ENCODE measurements around the gene PPIG. TPM values are rescaled to one million over a fixed set of nuclear protein-coding genes. Genes with fewer than 3 reads are reported as not detected.
"Not testable (repeated sequence)": the region's sequence is repeated elsewhere in the genome, so short reads cannot be mapped to it uniquely, and the experiment has no call there.

PPIG gene
- total RNA-seq, 6 experiments from 2014 or later, result 15.1 to 27.7 (median 23.8) TPM

DNA sequence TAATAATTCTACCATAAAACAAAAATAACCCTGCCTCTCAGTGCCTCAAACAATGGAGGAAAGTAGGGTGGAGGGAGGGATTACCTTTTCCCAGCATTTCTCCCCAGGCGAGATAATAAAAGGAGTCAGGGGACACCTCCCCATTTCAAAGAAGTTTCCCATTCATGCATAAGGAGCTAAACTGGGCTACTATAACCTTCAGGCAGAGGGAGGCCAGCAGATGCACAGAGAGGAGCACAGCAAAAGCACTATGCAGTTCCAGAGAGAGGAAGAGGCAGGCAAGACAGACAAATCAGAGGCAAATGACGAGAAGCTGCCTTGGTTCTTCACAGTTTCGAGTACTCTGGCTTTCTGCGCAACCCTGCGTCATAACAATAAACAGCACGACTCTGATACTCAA lies 92.7 kb downstream of the PPIG start:
- Histone ChIP-seq H3K27me3 (no peaks in the 10 kb centered on the region), H3K4me1 (no peaks in the 10 kb centered on the region), H3K4me3 (no peak overlapping the region), H3K27ac (no peak overlapping the region), H3K9me3 (no peaks in the 10 kb centered on the region), H3K36me3 (no peaks in the 10 kb centered on the region)
- 88% methylated on average over 6 of the region's 6 CpGs for WGBS (ENCODE audit: insufficient coverage, low coverage, low lambda C conversion rate, missing lambda C conversion rate)
- DNase-seq, result no peak
- intact Hi-C loops (cut with DNase I), result no loop called here
- TF ChIP-seq, protein P1, sequence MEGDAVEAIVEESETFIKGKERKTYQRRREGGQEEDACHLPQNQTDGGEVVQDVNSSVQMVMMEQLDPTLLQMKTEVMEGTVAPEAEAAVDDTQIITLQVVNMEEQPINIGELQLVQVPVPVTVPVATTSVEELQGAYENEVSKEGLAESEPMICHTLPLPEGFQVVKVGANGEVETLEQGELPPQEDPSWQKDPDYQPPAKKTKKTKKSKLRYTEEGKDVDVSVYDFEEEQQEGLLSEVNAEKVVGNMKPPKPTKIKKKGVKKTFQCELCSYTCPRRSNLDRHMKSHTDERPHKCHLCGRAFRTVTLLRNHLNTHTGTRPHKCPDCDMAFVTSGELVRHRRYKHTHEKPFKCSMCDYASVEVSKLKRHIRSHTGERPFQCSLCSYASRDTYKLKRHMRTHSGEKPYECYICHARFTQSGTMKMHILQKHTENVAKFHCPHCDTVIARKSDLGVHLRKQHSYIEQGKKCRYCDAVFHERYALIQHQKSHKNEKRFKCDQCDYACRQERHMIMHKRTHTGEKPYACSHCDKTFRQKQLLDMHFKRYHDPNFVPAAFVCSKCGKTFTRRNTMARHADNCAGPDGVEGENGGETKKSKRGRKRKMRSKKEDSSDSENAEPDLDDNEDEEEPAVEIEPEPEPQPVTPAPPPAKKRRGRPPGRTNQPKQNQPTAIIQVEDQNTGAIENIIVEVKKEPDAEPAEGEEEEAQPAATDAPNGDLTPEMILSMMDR (IDR thresholded peaks at IDR 0.05), result no peak
- TF ChIP-seq POLR2A (IDR thresholded peaks at IDR 0.05), result no peak
- ATAC-seq, result no peak

DNA sequence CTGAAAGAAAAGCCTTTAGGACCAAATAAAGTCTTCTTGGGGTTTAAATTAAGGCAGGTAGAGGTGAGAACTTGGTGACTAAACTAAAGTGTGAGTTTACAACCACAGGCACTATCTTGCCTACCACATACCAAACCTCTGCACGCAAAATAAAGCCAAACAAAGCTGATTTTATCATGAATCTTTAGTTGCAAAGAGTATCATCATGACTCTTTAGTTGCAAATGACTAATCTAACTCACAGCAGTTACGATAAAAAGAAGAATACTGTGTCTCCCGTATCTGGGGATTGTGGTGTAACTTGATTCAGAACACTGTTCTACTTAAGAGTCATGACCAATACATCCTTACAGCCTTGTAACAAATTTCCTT lies 98.9 kb downstream of the PPIG start:
- no peaks in the 10 kb centered on the region for H3K9me3 ChIP-seq
- DNase-seq (no peak), ATAC-seq (peak in 1 of 4 donors; percentile 11)
- peak overlapping the region in 2 of 3 donors; percentile 8 to 64 for H3K27ac ChIP-seq
- H3K36me3 ChIP-seq, result no peaks in the 10 kb centered on the region
- intact Hi-C loops (cut with DNase I), result no loop called here
- H3K27me3 ChIP-seq, result no peaks in the 10 kb centered on the region
- peaks cover 0 to 16% (median 10%) of the 10 kb centered on the region in 4 donors for H3K4me1 ChIP-seq
- H3K4me3 ChIP-seq, result no peak overlapping the region
- WGBS (ENCODE audit: insufficient coverage, low coverage, low lambda C conversion rate, missing lambda C conversion rate), result 68% methylated on average over 3 of the region's 3 CpGs
- TF ChIP-seq, protein P1 (IDR thresholded peaks at IDR 0.05), result no peak
- TF ChIP-seq POLR2A (IDR thresholded peaks at IDR 0.05), result no peak

DNA sequence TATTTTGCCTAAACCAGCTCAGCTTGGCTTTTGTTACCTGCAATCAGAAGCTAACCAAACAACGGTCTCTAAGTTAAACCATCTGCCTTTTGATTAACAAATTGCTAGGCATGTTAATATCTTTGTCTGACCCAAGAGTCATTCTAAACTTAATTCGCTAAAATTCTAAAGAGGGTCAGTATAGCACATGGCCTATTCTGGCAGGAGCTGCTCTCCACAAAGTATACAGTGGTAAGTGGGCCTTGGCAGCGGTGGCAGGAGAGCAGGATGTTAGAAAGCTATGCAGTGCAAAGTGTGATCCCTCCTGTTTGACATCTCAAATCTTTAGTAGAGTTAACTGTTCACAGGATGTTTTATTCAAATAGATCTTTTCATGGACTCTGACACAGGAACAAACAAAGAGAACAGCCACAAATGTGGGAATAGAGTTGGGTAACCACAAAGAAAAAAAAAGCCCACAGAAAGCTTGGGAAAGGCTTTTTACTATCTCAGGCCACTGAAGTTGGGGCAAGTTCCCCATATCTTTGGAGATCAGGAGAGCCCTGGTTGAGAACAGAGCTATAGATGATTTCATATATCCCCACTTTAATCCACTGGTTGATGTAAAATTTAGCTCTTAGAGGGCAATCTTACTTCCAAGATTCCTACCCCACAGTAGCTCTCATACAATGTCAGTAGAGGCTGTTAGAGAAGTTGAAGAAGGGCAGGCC lies 99.4 kb downstream of the PPIG start:
- H3K4me3 ChIP-seq, result no peak overlapping the region
- DNase-seq (peak in 2 of 3 donors; percentile 52 to 53), ATAC-seq (peak; percentile 95 to 99 (median 96))
- TF ChIP-seq POLR2A (IDR thresholded peaks at IDR 0.05), result peak; percentile 72
- TF ChIP-seq, protein P1 (IDR thresholded peaks at IDR 0.05), result no peak
- no peaks in the 10 kb centered on the region for H3K27me3 ChIP-seq
- no peaks in the 10 kb centered on the region for H3K9me3 ChIP-seq
- intact Hi-C loops (cut with DNase I), result no loop called here
- WGBS (ENCODE audit: insufficient coverage, low coverage, low lambda C conversion rate, missing lambda C conversion rate), result 8% methylated on average over 3 of the region's 3 CpGs
- H3K36me3 ChIP-seq, result no peaks in the 10 kb centered on the region
- peak overlapping the region; percentile 64 to 76 (median 73) for H3K27ac ChIP-seq
- peaks cover 0 to 16% (median 10%) of the 10 kb centered on the region in 4 donors for H3K4me1 ChIP-seq

DNA sequence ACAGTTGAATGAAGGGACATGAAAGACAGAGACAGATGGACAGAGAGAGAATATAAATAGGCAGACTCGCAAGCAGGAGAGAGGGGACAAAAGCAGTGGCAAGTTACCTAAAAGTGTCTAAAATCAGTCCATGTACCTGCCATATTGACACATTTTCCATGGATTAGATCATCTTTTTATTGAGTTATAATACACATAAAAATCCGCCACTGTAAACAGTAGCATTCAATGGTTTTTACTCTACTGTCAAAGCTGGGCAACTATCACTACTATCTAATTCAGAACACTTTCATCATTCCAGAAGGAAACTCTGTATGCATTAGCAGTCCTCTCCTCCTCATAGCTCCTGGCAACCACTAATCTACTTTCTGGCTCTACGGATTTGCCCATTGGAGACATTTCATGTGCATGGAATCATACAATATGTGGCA lies 100.0 kb downstream of the PPIG start:
- ATAC-seq (peak in 3 of 4 donors; percentile 7 to 46 (median 15)), DNase-seq (no peak)
- intact Hi-C loops (cut with DNase I), result no loop called here
- H3K36me3 ChIP-seq, result no peaks in the 10 kb centered on the region
- H3K9me3 ChIP-seq, result no peaks in the 10 kb centered on the region
- no peaks in the 10 kb centered on the region for H3K27me3 ChIP-seq
- TF ChIP-seq POLR2A (IDR thresholded peaks at IDR 0.05), result no peak
- TF ChIP-seq, protein P1 (IDR thresholded peaks at IDR 0.05), result no peak
- H3K4me1 ChIP-seq, result peaks cover 0 to 16% (median 10%) of the 10 kb centered on the region in 4 donors
- peak overlapping the region; percentile 64 to 76 (median 73) for H3K27ac ChIP-seq
- H3K4me3 ChIP-seq, result no peak overlapping the region
- 81% methylated on average over 3 of the region's 3 CpGs for WGBS (ENCODE audit: insufficient coverage, low coverage, low lambda C conversion rate, missing lambda C conversion rate)

DNA sequence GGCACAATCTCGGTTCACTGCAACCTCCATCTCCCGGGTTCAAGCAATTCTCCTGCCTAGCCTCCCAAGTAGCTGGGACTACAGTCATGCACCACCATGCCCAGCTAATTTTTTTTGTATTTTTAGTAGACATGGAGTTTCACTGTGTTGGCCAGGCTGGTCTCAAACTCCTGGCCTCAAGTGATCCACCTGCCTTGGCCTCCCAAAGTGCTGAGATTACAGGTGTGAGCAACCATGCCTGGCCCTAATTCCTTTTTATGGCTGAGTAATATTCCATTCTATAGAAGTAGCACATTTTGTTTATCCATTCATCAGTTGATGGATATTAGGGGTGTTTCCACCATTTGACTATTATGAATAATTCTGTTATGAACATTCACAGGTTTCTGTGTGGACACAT lies 100.6 kb downstream of the PPIG start:
- H3K9me3 ChIP-seq; H3K27me3 ChIP-seq; H3K36me3 ChIP-seq; DNase-seq; ATAC-seq; intact Hi-C loops (cut with DNase I); H3K4me3 ChIP-seq: not testable (repeated sequence)
- H3K4me1 ChIP-seq, result peaks cover 0 to 16% (median 10%) of the 10 kb centered on the region in 4 donors
- peak overlapping the region in 1 of 3 donors; percentile 76 for H3K27ac ChIP-seq
- WGBS (ENCODE audit: insufficient coverage, low coverage, low lambda C conversion rate, missing lambda C conversion rate), result 89% methylated on average over 2 of the region's 2 CpGs

DNA sequence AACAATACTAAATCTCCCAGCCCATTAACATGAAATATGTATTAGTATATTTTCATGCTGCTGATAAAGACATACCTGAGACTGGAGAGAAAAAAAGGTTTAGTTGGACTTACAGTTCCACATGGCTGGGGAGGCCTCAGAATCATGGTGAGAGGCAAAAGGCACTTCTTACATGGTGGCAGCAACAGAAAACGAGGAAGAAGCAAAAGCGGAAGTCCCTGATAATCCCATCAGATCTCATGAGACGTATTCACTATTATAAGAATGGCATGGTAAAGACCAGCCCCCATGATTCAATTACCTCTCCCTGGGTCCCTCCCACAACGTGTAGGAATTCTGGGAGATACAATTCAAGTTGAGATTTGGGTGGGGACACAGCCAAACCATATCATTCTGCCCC lies 102.7 kb downstream of the PPIG start:
- intact Hi-C loops (cut with DNase I); H3K9me3 ChIP-seq; H3K27me3 ChIP-seq; DNase-seq; H3K4me3 ChIP-seq; H3K27ac ChIP-seq; ATAC-seq; H3K36me3 ChIP-seq: not testable (repeated sequence)
- 78% methylated on average over 4 of the region's 4 CpGs for WGBS (ENCODE audit: insufficient coverage, low coverage, low lambda C conversion rate, missing lambda C conversion rate)
- peaks cover 0 to 16% (median 10%) of the 10 kb centered on the region in 4 donors for H3K4me1 ChIP-seq

DNA sequence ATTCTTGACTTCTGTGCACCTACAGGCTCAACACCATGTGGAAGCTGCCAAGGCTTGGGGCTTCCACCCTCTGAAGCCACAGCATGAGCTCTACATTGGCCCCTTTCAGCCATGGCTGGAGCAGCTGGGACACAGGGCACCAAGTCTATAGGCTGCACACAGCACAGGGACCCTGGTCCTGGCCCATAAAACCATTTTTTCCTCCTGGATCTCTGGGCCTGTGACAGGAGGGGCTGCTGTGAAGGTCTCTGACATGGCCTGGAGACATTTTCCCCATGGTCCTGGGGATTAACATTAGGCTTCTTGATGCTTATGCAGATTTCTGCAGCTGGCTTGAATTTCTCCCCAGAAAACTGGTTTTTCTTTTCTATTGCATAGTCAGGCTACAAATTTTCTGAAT lies 103.8 kb downstream of the PPIG start:
- DNase-seq; H3K4me3 ChIP-seq; intact Hi-C loops (cut with DNase I); H3K9me3 ChIP-seq; ATAC-seq; H3K36me3 ChIP-seq; H3K27ac ChIP-seq; H3K27me3 ChIP-seq: not testable (repeated sequence)
- H3K4me1 ChIP-seq, result peaks cover 0 to 18% (median 12%) of the 10 kb centered on the region in 4 donors
